ENCODE measurements around the gene WNT5B.

DNA sequence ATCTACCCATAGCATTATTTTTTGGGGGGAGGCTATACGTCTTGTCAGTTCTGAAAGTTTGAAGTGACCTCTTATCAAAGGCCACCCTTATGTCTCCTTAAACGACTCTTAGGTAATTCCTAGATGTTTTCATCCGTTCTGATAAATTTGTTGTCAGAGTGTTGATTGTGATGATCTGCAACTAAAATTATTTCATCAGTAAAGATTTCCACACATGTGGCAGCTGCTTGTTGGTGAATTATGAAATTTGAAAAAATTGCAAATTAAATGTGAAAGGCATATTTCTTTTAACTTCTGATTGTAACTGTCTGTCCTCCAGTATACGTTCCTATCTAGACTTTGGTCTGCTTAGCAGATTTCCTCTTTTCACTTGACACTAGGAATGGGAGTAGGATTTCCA, 63.2 kb downstream of the WNT5B start:
- no peak for TF ChIP-seq POLR2A (IDR thresholded peaks at IDR 0.05)
- TF ChIP-seq, protein P1, sequence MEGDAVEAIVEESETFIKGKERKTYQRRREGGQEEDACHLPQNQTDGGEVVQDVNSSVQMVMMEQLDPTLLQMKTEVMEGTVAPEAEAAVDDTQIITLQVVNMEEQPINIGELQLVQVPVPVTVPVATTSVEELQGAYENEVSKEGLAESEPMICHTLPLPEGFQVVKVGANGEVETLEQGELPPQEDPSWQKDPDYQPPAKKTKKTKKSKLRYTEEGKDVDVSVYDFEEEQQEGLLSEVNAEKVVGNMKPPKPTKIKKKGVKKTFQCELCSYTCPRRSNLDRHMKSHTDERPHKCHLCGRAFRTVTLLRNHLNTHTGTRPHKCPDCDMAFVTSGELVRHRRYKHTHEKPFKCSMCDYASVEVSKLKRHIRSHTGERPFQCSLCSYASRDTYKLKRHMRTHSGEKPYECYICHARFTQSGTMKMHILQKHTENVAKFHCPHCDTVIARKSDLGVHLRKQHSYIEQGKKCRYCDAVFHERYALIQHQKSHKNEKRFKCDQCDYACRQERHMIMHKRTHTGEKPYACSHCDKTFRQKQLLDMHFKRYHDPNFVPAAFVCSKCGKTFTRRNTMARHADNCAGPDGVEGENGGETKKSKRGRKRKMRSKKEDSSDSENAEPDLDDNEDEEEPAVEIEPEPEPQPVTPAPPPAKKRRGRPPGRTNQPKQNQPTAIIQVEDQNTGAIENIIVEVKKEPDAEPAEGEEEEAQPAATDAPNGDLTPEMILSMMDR (IDR thresholded peaks at IDR 0.05): no peak

Data from esophagus squamous epithelium (tissue), 4 donors.